Calu3 (cell line): ENCODE measurements around the gene SYCP2L. TPM values are rescaled to one million over a fixed set of nuclear protein-coding genes. Genes with fewer than 3 reads are reported as not detected.
"Not testable (repeated sequence)": the region's sequence is repeated elsewhere in the genome, so short reads cannot be mapped to it uniquely, and the experiment has no call there.

Experiments
- BruUV-seq: library from RNA; stranded (reverse); fragments of 400-500 nt; replicated peaks from 2 replicates; lab custom pipeline; 2021; lab: Mats Ljungman, UMichigan
- CTCF ChIA-PET: fragments of 300-600 bp; sonication (Branson Sonifier 250); formaldehyde crosslinking; loops from one replicate; lab custom pipeline; 2022; ENCODE audit warnings: antibody characterized with exemption; lab: Charles Lee
- DNase-seq: peaks from one replicate; pipeline ENCODE4 v3.0.0; 2022
- H3K27ac Mint-ChIP-seq: one replicate; pipeline ENCODE4 v1.8.0; 2022; ENCODE audit warnings: mixed read lengths; ENCODE audit not compliant: unreplicated experiment
- H3K27me3 Mint-ChIP-seq: one replicate; pipeline ENCODE4 v1.8.0; 2022; ENCODE audit warnings: mixed read lengths; ENCODE audit not compliant: unreplicated experiment
- H3K36me3 Mint-ChIP-seq: one replicate; pipeline ENCODE4 v1.8.0; 2022; ENCODE audit warnings: mild to moderate bottlenecking, moderate library complexity, mixed read lengths; ENCODE audit not compliant: insufficient read depth, unreplicated experiment
- H3K4me1 Mint-ChIP-seq: one replicate; pipeline ENCODE4 v1.8.0; 2022; ENCODE audit warnings: mild to moderate bottlenecking, low read depth, mixed read lengths; ENCODE audit not compliant: unreplicated experiment
- H3K4me3 Mint-ChIP-seq: one replicate; pipeline ENCODE4 v1.8.0; 2022; ENCODE audit warnings: mild to moderate bottlenecking, low read depth, moderate library complexity, mixed read lengths; ENCODE audit not compliant: unreplicated experiment
- H3K9me3 Mint-ChIP-seq: one replicate; pipeline ENCODE4 v1.8.0; 2022; ENCODE audit warnings: low read depth, mixed read lengths; ENCODE audit not compliant: unreplicated experiment
- intact Hi-C: fragments of 100-400 bp; cut with micrococcal nuclease; formaldehyde crosslinking; loops from one replicate; pipeline ENCODE4 v1.10.0; 2022; ENCODE audit not compliant: unreplicated experiment
- total RNA-seq: library from RNA; stranded (reverse); gene quantifications from 2 replicates; pipeline ENCODE4 v1.2.3, GENCODE V29; 2022
- TF ChIP-seq, protein P1 (sequence below): fragments of 200-600 bp; IDR thresholded peaks from one replicate; pipeline ENCODE4 v1.8.0; 2022; ENCODE audit warnings: antibody characterized with exemption; ENCODE audit not compliant: unreplicated experiment

SYCP2L gene
- total RNA-seq, 1 experiment from 2014 or later, result not detected

DNA sequence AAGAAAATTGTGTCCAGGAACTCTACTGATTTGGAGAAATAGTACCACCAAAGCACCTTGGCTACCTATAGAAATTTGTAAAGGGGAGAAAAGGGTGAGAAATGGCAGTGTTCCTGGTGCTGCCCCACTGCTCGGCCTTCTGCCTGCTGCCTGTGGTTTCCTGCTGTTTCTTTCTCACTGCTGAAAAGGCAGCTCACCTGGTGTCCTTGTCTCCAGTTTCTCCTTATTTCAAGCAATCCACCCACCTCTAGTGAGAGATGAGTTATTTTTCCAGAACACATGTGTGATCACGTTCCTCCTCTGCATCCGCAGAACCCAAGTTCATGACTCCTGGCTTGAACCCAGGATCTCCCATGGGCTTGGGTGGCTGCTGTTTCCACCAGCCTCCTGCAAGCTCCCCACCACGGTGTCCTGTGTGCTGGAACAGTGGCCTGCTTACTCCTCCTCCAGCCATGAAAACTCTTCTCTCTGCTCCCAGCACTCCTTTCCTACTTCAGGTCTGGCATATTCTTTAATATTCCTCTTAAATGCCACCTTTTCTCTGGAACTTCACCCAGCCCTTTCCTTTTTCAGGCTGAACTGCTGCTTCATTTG, 108.4 kb downstream of the SYCP2L start:
- CTCF ChIA-PET, result no interaction called here
- Mint-ChIP-seq H3K4me1 (no peaks in the 10 kb centered on the region), H3K27me3 (no peaks in the 10 kb centered on the region), H3K4me3 (no peak overlapping the region), H3K27ac (no peak overlapping the region), H3K9me3 (no peaks in the 10 kb centered on the region), H3K36me3 (no peaks in the 10 kb centered on the region)
- TF ChIP-seq, protein P1, sequence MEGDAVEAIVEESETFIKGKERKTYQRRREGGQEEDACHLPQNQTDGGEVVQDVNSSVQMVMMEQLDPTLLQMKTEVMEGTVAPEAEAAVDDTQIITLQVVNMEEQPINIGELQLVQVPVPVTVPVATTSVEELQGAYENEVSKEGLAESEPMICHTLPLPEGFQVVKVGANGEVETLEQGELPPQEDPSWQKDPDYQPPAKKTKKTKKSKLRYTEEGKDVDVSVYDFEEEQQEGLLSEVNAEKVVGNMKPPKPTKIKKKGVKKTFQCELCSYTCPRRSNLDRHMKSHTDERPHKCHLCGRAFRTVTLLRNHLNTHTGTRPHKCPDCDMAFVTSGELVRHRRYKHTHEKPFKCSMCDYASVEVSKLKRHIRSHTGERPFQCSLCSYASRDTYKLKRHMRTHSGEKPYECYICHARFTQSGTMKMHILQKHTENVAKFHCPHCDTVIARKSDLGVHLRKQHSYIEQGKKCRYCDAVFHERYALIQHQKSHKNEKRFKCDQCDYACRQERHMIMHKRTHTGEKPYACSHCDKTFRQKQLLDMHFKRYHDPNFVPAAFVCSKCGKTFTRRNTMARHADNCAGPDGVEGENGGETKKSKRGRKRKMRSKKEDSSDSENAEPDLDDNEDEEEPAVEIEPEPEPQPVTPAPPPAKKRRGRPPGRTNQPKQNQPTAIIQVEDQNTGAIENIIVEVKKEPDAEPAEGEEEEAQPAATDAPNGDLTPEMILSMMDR, result no peak
- no TSS peak for BruUV-seq
- DNase-seq, result no peak
- intact Hi-C loops, result no loop called here

DNA sequence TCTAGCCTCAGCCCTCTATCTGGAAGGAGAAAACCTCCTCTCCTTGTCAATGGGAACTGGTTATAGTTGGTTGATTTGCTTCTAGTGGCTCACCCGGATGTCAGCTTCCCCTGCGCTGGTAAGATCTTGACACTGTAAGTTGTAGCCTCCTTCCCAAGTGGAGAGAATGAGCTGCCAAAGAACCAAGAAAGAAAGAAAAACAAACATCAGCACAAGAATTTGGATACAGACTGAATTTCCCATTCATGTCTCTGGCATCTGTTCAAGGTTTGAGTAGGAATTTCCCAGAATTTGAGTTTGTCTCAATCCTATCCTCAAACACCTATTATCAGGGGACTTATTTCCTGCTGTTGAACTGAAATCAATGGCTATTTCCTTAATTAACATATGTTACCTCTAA, 113.1 kb downstream of the SYCP2L start:
- H3K36me3 Mint-ChIP-seq, result no peaks in the 10 kb centered on the region
- TF ChIP-seq, protein P1, result no peak
- H3K9me3 Mint-ChIP-seq, result no peaks in the 10 kb centered on the region
- no peak overlapping the region for H3K4me3 Mint-ChIP-seq
- H3K27me3 Mint-ChIP-seq, result no peaks in the 10 kb centered on the region
- no TSS peak for BruUV-seq
- CTCF ChIA-PET, result interaction anchor here (0.6 kb wide), 1 partner anchor 53 kb away, joined by 4 read pairs; no protein-coding TSS in a partner anchor
- no peak overlapping the region for H3K27ac Mint-ChIP-seq
- DNase-seq, result no peak
- intact Hi-C loops, result no loop called here
- peaks cover 13% of the 10 kb centered on the region for H3K4me1 Mint-ChIP-seq

DNA sequence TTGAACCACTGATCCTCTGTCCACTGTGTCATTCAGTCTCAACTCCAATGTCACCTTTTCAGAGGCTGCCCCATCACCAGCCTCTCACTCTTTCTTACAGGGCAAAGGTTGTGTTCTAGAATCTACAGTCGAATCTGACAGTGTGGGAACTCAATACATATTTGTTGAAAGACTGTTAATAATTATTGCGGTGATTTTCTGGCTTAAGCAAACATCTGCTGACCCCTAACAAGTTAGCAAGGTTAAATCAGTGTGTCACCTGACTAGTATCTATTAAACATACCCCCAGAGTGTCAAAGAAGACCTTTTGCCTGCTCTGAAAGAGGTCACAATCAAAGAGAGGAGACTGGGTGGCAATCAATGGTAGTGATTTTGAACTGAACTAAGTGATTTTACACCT, 115.3 kb downstream of the SYCP2L start:
- H3K36me3 Mint-ChIP-seq, result no peaks in the 10 kb centered on the region
- intact Hi-C loops, result no loop called here
- TF ChIP-seq, protein P1, result no peak
- no peaks in the 10 kb centered on the region for H3K9me3 Mint-ChIP-seq
- no peak overlapping the region for H3K4me3 Mint-ChIP-seq
- BruUV-seq, result no TSS peak
- DNase-seq, result no peak
- peaks cover 17% of the 10 kb centered on the region for H3K4me1 Mint-ChIP-seq
- no peaks in the 10 kb centered on the region for H3K27me3 Mint-ChIP-seq
- no peak overlapping the region for H3K27ac Mint-ChIP-seq
- CTCF ChIA-PET, result no interaction called here

DNA sequence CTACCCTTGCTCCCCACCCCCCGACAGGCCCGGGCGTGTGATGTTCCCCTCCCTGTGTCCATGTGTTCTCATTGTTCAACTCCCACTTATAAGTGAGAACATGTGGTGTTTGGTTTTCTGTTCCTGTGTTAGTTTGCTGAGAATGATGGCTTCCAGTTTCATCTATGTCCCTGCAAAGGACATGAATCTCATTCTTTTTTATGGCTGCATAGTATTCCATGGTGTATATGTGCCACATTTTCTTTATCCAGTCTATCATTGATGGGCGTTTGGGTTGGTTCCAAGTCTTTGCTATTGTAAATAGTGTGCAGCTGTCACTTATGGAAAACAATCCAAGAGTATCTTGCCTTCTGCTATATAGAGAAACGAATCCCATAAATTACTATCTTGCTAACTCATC, 116.4 kb downstream of the SYCP2L start:
- H3K27ac Mint-ChIP-seq, H3K9me3 Mint-ChIP-seq, intact Hi-C loops, BruUV-seq, H3K4me3 Mint-ChIP-seq, CTCF ChIA-PET, DNase-seq, H3K27me3 Mint-ChIP-seq, H3K36me3 Mint-ChIP-seq: not testable (repeated sequence)
- peaks cover 22% of the 10 kb centered on the region for H3K4me1 Mint-ChIP-seq

DNA sequence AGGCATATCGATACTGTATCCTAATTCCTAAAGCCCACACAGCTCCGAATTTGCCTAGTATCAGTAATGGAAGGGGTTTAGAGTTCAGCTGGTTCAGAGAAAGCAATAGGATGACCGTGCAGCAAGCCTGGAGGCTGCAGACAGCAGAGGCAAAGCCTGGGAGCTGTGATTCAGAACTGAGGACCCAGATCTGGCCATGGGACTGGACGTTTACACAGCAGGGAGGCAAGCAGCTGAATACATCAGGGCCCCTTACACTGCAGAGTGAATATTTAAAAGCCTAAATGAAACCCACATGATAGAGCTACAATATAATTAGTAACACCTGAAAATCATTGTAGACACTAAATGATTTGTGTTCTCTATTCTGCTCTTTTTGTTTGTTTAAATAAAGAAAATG, 119.2 kb downstream of the SYCP2L start:
- peaks cover 33% of the 10 kb centered on the region for H3K4me1 Mint-ChIP-seq
- no peak overlapping the region for H3K27ac Mint-ChIP-seq
- BruUV-seq, result no TSS peak
- TF ChIP-seq, protein P1, result no peak
- DNase-seq, result no peak
- H3K36me3 Mint-ChIP-seq, result no peaks in the 10 kb centered on the region
- H3K9me3 Mint-ChIP-seq, result no peaks in the 10 kb centered on the region
- CTCF ChIA-PET, result interaction anchor here (0.8 kb wide), 1 partner anchor 90 kb away, joined by 3 read pairs; no protein-coding TSS in a partner anchor
- intact Hi-C loops, result no loop called here
- H3K27me3 Mint-ChIP-seq, result no peaks in the 10 kb centered on the region
- H3K4me3 Mint-ChIP-seq, result no peak overlapping the region
